HG02938 (cell line): ENCODE data around the gene KCNJ1.
A peak's percentile ranks its signal among the peaks of the same experiment; 100 is the strongest.

Source experiments
- ATAC-seq: cut with Tn5 transposase; IDR thresholded peaks from one replicate; pipeline ENCODE4 v1.9.1; 2021; ENCODE audit warnings: mild to moderate bottlenecking, moderate library complexity; ENCODE audit not compliant: unreplicated experiment

KCNJ1 gene

DNA sequence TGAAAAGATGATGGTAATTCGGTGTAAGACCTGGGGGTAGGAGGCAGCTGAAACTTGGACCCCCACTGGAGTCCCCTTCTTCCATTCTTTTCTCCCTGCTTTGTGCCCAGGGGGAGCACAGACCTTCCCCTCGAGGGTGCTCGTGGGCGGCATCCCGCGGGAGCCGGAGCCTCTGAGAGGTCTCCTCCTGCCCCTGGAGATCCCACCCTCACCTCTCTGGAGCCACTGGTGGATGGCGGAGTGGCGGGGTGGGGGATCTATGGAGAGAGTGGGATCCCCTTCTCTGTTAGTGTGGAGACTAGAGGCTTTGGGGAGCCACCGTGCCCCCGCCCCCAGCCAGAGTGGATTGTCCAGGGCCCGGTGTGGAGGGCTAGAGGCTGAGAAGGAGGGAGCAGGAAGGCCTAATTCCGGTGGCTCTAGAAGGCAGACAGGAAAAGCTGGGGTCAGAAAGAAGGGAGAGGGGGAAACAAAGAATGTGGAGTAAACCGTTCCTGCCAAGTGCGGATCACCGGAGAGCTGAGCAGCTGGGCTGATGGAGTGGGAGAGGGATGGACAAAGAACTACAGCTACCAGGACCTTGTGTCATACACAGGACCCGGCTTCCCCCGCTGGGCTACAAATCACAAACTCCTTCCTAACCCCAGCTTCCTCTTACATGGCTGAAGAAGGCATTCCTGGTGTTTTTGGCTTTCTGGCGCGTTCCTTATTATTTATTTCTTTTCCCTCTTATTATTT lies 41.9 kb downstream of the KCNJ1 start:
- ATAC-seq = no peak

DNA sequence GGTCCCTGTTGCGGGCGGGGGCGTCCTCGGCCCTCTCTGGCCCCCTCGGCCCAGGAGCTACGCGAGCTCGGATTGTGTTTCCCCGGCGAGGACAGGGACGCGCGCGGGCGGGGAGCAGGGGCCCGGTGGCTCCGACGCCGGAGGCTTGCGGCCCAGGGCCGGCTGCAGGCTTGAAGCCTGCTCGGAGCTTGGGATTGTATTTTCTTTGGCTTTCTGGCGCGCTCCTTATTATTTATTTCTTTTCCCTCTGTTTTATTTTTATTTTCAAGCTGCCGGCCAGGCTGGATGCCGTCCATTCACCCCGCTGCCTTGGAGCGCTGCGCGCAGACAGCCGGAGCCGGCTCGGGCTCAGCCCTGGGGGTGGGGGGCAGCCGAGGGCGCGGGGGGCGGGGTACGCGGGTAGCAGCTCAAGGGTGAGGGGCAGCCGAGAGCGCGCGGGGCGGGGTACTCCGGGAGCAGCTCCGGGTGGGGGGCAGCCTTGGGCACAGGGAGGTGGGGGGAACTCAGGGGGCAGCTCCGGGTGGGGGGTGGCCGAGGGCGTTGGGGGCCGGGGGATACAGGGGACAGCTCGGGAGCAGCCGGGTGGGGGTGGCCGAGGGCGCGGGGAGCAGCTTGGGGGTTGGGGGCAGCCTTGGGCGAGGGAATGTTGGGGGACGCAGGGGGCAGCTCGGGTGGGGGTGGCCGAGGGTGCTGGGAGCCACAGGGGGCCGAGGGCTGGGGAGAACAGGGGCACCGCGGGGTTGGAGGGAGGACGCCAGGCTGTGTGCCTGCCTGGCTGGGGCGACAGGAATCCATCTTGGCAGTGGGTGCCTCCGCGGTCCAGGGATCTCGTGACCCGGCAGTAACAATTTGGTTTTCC lies 42.7 kb downstream of the KCNJ1 start:
- ATAC-seq = no peak

DNA sequence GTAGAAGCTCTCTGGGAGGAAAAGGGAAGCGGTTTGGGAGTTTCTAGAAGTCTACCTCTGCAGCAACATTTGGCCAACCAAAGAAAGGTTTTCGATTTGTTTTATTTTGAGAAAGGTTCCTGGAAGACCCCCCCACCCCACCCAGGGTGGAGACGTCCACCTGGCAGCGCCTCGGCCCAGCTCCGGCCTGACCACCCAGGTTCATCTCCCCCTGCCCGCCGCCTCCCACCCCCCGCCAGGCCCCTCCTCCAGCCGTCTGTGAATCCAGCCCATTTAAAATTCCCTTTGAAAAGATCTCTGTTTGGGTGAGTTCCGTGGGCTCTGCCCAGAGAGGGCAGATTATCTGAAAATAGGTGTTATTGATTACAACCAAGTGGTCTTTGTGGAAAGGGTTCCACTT lies 43.3 kb downstream of the KCNJ1 start:
- ATAC-seq = no peak

DNA sequence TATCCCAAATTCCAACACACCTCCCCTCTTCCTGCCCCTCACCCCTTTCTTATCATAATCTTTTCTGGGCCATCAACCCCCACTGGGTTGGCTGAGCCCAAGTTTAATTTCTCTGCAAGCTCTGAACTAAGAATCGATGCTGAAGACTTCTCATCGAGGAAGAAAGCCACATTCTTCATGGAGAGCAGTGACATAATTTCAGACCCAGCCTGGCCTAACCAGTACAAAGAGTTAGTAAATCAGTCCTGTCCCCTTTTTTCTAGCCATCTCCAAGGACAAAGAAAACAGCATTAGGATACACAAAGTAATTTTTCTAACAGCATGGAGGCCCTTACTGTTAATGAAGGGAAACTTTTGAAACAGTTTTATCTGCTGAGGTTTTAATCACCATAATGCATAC lies 45.0 kb downstream of the KCNJ1 start:
- no peak for ATAC-seq

DNA sequence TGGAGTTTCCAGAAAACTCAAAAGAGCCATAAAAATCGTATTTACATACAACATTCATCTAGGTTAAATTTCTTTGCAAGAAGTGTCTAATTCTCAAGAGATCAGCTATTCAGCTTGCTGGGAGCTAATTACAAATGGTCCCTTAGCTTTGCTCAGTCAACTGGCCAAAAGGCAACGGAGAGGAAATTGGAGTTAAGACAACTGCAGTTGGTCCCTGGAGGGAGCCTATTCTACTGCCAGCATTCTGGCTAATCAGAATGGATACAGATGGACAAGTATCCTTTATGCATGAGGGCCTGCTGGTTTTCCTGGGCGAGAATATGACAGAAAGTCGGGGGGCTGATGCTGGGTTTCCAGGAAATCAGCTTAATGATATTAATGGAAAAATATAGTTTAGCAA lies 45.5 kb downstream of the KCNJ1 start:
- no peak for ATAC-seq

DNA sequence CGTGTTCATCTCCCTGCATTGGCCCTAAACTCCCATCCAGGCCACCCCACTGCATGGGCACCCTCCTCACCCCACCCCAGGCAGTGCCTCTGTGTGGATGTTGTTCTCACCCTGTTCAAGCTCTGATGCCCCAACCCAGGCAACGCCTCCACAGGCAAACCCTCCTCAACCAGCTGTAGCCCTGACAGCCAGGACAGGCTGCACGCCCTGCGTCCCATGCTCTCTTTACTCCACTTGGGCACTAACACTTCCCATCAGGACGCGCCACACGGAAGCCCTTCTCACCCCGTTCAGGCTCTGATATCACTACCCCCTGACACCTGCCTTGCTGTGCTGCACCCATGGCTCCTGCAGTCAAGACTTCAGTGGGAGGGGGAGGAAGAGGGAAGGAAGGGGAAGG lies 47.9 kb downstream of the KCNJ1 start:
- no peak for ATAC-seq

DNA sequence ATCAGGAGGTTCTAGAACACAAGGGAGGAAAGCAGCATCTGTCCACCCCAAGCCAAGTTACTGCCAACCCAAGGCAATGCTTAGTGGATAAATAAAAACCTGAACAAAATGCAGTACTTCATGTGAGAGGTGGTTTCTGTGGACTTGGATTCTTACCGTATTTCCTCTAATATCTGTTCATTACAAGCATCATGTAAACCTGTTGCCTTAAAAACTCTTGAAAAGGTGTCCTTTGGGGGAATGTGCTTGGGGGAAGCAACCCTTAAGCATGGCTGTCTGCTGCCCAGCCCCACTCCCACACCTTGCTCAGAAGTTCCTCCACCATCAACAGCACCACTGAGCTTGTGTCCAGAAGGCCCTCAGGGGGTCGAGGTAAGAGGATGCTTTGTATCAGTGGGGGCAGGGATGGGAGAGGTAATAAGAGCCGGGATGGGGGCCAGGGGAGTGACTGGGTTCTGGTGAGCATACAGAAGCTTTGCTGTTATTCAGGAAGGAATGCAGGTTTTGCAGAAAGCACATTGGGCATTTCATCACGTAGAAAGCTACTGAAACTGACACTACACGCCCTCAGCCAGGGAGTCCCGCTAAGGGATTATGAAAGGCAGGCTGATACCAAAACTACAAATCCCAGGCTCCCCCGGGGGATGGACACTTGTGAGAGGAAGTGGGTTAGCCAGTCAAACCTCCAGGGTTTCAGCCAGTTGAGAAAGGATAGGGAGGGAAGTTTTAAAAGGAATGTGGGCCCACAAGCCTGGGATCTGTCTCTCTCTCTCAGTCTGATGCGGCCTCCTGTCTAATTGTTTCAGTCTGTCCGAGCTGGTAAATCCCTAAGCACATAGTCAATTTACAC lies 52.0 kb downstream of the KCNJ1 start:
- no peak for ATAC-seq

DNA sequence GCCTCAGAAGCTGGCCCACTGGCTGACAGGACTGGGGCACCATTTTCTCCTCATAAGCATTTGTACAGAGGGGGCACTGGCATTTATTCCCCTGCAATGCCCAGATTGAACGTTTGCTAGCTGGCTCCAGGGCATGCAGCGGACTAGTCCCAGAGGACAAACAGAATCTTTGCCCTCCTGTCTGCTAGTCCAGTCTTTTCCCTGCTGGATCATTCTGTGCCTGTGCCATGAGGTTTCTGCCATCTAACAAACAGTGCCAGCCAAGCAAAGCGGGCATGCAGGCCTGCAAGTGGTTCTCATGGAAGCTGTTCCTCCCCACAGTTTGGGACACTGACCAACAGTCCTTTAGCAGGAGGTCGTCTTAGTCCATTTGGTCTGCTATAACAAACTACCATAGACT lies 53.4 kb downstream of the KCNJ1 start:
- no peak for ATAC-seq

DNA sequence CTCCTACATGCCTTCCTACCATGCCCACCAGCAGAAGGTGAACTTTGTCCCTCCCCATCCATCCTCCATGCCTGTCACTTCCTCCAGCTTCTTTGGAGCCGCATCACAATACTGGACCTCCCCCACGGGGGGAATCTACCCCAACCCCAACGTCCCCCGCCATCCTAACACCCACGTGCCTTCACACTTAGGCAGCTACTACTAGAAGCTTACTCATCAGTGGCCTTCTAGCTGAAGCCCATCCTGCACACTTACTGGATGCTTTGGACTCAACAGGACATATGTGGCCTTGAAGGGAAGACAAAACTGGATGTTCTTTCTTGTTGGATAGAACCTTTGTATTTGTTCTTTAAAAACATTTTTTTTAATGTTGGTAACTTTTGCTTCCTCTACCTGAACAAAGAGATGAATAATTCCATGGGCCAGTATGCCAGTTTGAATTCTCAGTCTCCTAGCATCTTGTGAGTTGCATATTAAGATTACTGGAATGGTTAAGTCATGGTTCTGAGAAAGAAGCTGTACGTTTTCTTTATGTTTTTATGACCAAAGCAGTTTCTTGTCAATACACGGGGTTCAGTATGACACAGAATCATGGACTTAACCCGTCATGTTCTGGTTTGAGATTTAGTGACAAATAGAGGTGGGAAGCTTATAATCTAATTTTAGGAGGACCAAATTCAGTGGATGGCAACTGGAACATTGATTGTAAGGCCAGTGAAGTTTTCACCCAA lies 56.1 kb downstream of the KCNJ1 start:
- no peak for ATAC-seq

DNA sequence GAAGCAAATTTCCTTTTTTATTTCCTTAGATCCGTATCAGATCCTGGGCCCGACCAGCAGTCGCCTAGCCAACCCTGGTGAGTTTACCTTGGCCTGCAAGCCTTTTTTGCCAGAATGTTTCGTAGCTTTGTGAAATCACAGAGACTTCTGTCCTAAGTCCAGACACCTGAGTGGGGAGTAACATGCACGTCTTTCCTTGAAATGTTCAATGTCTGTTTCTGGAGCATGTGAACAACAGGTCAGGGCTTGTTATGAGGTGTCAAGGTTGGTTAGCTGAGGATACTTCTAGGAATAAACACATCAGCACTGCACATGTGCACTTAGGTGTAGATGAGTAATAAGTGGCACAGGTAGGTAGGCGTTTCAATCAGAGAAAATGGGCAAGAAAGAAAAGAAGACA lies 58.0 kb downstream of the KCNJ1 start:
- ATAC-seq = no peak

DNA sequence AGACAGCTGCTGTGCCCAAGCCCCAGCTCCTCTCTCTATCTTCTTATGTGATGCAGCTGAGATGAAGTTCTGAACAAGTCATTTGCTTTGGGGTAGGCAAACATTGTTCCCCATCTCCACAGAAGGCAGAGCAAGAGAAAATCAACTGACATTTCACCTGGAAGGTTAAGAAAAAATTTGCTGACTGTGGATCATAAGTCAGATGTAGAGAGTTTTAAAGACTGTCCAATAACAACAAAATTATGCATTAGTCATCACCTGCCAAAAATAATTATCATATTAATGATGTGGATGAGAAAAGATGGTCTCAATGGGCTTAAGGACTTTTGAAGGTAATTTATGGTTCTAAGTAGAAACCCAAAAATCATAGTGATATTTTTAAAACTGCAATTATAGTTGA lies 59.2 kb downstream of the KCNJ1 start:
- no peak for ATAC-seq

DNA sequence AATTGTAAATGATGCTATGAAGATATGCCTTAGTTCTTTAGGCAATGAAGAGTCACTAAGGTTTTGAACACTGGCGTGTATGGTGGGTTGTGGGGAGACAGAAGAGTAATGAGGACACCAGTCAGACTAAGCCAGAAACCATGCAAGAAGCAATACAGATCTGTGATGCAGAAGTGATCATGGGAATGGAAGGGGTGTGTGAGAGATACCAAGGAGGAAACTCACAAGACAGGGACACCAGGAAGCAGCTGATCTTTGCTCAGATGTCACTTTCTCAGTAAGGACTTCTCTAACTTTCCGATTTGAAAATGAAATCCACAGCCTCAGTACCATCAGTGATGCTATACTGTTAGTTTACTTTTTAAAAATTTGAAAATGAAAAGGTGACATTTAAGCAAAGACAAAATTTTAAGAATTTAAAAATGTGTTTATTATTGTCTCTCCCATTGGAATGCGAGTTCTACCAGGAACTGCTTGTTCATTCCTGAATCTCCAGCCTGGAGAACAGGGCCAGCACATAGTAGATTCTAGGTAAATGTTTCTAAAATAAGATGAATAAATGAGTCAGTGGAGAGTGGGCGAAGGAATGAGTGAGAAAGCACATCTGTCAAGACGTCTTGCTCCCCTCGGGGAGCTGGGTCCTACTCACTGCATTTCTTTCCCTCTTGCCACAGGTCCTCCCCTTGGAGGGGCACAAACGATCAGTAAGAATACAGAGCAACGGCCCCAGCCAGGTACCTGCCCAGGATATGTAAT lies 60.4 kb downstream of the KCNJ1 start:
- ATAC-seq = no peak

DNA sequence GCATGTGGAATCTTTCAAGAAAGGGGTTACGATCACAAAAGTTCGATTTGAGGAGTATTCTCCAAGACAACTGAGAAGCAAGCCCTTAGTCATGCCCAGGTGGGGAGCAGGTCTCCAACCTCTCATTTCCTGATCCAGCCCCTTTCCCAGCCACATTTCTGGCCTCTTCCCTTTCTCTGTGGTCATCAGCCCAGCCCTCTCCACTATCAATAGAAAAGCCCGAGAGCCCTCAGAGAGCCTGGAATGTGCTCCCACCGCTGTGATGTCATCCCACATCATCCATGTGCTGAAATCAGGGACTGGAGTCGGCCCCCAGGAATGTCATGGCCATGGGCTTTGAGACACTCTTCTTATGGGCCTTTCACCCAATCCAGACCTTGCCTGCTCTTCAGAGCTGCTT lies 62.6 kb downstream of the KCNJ1 start:
- ATAC-seq = no peak

DNA sequence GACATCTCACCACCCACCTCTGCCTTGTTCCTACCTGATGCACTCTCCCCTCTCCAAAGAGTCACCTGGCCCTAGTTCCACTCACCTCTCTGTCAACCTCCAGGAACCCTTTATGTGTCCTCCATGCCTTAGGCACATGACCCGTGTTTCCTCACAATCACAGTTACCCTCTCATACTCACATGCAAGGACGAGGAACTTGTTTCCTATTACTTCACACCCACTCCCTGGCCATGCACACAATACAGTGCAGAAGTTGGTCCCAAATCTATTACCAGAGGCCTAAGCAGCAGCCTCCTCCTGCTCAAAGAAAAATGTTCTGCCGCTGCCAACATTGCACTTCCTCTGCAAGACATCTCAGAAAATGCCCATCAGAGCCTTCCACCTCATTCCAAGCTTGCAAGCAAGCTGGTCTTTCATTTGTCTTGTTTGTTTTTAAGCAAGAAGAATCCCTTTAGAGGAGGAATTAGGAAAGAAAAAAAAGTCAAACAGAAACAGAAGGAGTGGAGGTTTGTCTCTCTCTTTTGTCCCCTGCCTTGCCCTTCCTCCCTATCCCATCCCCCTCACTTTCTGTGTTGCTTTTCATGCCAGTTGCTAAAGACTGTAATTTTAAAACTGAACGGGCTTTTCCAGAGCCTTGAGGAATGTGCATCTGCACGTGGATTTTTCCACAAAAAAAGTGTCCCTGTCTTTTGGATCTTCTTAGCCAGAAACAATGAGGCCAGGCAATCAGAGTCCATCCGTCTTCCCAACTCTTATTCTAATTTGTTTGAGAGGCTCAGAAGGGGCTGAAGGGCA lies 63.4 kb downstream of the KCNJ1 start:
- ATAC-seq = no peak

DNA sequence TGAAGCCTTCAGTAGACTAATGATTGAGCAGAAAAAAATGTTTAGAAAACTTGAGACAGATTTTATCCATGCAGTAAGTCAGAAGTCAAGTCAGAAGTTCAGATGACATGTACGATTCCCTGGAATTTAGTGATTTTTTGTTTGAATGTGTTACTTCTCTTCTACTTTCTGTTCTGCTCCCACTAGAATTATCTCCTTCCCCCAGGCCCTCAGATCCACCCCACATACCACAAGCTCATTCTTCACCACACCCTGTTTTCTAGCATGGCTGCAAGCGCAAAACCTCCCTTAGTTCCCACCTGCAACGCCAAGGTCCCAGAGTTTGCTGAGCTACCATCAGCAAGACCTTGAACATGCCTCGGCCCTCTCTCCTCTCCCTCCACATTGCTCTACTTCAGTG lies 64.1 kb downstream of the KCNJ1 start:
- ATAC-seq = no peak

DNA sequence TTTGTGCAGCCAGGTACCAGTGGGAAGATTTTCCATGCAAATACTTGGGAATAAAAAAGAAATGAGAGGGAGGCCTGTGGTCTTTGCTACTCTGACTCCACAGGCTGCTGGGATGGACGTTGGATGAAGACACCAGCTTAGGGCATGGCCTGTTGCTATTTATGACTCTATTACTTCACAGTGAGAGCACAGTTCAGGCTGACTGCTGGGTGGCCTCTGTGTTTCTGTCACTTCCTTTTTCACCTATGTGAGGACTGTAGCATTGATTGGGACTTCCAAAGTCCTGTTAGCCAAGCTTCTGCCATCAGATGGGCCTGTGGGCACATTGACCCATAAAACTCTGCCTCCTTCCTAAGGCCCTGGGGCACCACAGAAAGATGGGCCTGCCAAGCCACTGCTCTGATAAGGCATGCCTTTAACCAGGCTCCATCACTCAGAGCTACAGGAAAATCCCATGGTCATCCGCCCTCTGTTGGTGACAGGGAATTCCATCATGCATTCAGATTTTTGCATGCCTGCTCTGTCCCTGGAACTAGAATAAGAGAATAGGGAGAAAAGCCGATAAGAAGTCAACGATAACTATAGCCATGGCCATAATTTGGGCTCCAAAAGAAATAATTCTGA lies 64.6 kb downstream of the KCNJ1 start:
- ATAC-seq = no peak

DNA sequence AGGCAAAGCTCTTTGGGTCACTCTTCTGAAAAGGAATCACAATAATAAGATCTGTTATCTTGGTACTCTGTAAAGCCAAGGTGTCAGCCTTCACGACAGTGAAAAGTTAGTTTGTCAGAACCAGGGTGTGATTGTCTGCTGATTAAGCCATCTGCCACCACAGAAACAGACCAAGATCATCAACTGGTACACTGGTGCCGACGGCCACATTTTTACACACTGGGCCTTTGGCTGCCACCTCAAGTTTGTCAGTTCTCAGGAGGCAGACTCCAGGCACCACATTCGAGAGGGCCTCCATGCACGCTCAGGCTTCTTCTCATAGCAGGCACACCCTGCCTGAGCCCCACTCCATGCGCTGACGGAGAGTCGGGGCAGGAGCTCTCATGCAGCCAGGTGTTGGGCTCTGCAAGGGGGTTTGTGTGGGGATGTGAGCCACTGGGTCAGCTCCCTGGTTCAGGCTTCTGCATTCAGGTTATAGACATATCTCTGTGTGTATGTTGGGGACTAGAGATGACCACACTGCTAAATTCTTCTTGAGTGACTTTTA lies 66.2 kb downstream of the KCNJ1 start:
- ATAC-seq = no peak

DNA sequence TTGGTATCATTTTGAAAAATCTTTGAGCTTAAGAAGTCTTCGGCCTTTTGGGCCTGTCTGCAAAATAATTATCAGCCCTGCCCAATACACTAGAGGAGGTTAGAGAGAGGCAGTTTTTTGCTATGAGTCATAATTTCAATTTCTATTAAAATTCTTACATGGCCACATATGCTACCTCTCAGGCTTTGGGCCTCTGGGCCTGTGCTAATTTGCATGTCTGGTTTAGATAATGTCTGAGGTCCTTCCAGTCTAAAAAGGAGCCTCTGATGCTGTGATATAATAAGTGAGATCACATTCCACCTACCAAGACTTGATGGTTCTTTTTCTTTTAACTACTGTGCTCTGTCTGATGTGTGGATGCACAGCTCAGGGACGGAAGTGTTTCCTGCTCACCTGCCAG lies 70.8 kb downstream of the KCNJ1 start:
- peak; percentile 100 for ATAC-seq

DNA sequence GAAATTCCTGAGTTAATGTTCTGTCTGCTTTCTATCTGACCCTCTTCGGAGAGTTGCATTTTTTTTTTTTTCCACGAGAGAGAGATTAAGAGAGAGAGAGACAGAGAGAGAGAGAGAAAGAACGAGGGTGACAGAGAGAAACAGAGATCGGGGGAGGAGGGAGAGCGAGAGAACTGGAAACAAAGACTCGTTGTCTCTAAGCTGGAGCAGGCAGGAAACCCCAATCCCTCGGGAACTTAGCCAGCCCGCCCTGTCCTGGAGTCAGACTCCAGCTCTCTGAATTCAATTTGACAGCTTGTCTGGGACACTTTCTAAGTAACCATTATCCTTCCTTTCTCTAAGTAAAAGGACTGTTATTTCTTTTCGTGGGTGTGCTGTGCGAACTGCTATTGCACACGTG lies 76.9 kb downstream of the KCNJ1 start:
- no peak for ATAC-seq
